K562 (cell line): Measurements from ENCODE around the gene CPVL. TPM values are rescaled to one million over a fixed set of nuclear protein-coding genes. Genes with fewer than 3 reads are reported as not detected.

Experiments used
- ATAC-seq: fragments of 200-7000 bp; cut with Tn5 transposase; 3 replicates; pipeline ENCODE4 v1.9.1; 2020; ENCODE audit warnings: moderate library complexity
- BruUV-seq: library from RNA; stranded (reverse); fragments of 400-500 nt; replicated peaks from 2 replicates; lab custom pipeline; 2021; lab: Mats Ljungman, UMichigan
- CTCF ChIA-PET: fragments of 300-600 bp; formaldehyde crosslinking; extraction: SDS; loops from one replicate; lab custom pipeline; 2021; ENCODE audit warnings: low intra/inter-chr PET ratio; lab: Yijun Ruan, JAX
- POLR2A ChIA-PET: fragments of 300-600, 350-650 bp; sonication (Branson Sonifier 250); formaldehyde crosslinking; extraction: SDS; loops from one replicate; lab custom pipeline; 2021; ENCODE audit warnings: antibody characterized with exemption, inconsistent platforms; lab: Yijun Ruan, JAX
- DNase-seq, 4 experiments: peaks; one replicate each; pipeline versions ENCODE4 v3.0.0 to v3.0.0-alpha.2; 2011 to 2018; ENCODE audit warnings: low spot score in 3 of 4, mixed read lengths in 3 of 4; ENCODE audit errors: extremely low read depth in 1 of 4
- FAIRE-seq: peaks from 2 replicates; lab custom pipeline; 2011; peaks lifted over from hg19 to GRCh38; lab: Jason Lieb, UNC
- H2AFZ ChIP-seq: 2 replicates; pipeline ENCODE4 v1.6.0; 2011; ENCODE audit warnings: low read depth, low read length, control low read depth, inconsistent platforms
- H3K27ac ChIP-seq: fragments of 200-600 bp; 3 replicates; pipeline ENCODE4 v1.8.0; 2011; ENCODE audit warnings: low read depth, mild to moderate bottlenecking, control low read depth, inconsistent platforms, low read length, moderate library complexity, mixed read lengths; ENCODE audit errors: extremely low read depth
- H3K27me3 ChIP-seq, 2 experiments: fragments of 300-600 bp in 1 of 2; 2 replicates in 1 of 2; 3 replicates in 1 of 2; pipeline versions ENCODE4 v1.6.0 to v1.8.0; 2011; ENCODE audit warnings: inconsistent platforms in 2 of 2, low read length in 2 of 2, mild to moderate bottlenecking in 1 of 2, mixed read lengths in 1 of 2, moderate library complexity in 1 of 2; ENCODE audit not compliant: control insufficient read depth in 2 of 2, insufficient read depth in 2 of 2
- H3K36me3 ChIP-seq: fragments of 300-600 bp; 3 replicates; pipeline ENCODE4 v1.8.0; 2011; ENCODE audit warnings: mild to moderate bottlenecking, low read length, inconsistent platforms; ENCODE audit not compliant: control insufficient read depth, insufficient read depth
- H3K4me1 ChIP-seq, 2 experiments: fragments of 200-600 bp in 1 of 2; replicated peaks in 1 of 2; 2 replicates in 1 of 2; 3 replicates in 1 of 2; pipeline versions ENCODE4 v1.5.1 to v1.8.0; 2011; ENCODE audit warnings: inconsistent platforms in 2 of 2, low read length in 2 of 2, mild to moderate bottlenecking in 1 of 2, mixed read lengths in 1 of 2, moderate library complexity in 1 of 2; ENCODE audit not compliant: control insufficient read depth in 2 of 2, insufficient read depth in 2 of 2
- H3K4me2 ChIP-seq: 2 replicates; pipeline ENCODE4 v1.6.1; 2011; ENCODE audit warnings: low read length, control low read depth, inconsistent platforms, mixed read lengths; ENCODE audit not compliant: insufficient read depth
- H3K4me3 ChIP-seq: fragments of 200-600 bp; sonication (generic), shearing (Covaris generic); 2 replicates; pipeline ENCODE4 v1.5.1; 2016; ENCODE audit warnings: control low read depth, inconsistent platforms
- H3K79me2 ChIP-seq: fragments of 200-600 bp; 3 replicates; pipeline ENCODE4 v1.8.0; 2011; ENCODE audit warnings: low read length, inconsistent platforms; ENCODE audit not compliant: control insufficient read depth, insufficient read depth
- H3K9ac ChIP-seq, 2 experiments: 2 replicates each; pipeline versions ENCODE4 v1.6.0 to v1.6.1; 2011; ENCODE audit warnings: low read depth in 2 of 2, low read length in 2 of 2, control low read depth in 1 of 2, inconsistent platforms in 1 of 2, mild to moderate bottlenecking in 1 of 2, mixed read lengths in 1 of 2; ENCODE audit not compliant: insufficient read depth in 1 of 2
- H3K9me1 ChIP-seq: one replicate; pipeline ENCODE4 v1.6.0; 2011; ENCODE audit warnings: inconsistent platforms, mild to moderate bottlenecking, low read length, moderate library complexity; ENCODE audit not compliant: control insufficient read depth, insufficient read depth
- H3K9me3 ChIP-seq: replicated peaks from 2 replicates; pipeline ENCODE4 v1.5.1; 2011; ENCODE audit warnings: low read depth, low read length, inconsistent platforms; ENCODE audit not compliant: control insufficient read depth, insufficient read depth
- H4K20me1 ChIP-seq: replicated peaks from 2 replicates; pipeline ENCODE4 v1.6.1; 2011; ENCODE audit warnings: low read length, inconsistent platforms, mixed read lengths; ENCODE audit not compliant: control insufficient read depth, insufficient read depth
- DDX20 ChIP-seq: fragments of 450-650 bp; IDR thresholded peaks from 2 replicates; pipeline ENCODE4 v1.6.1; 2016; ENCODE audit warnings: missing genetic modification characterization, low read depth, mild to moderate bottlenecking, missing compliant biosample characterization, moderate library complexity
- ELK3 ChIP-seq: fragments of 450-650 bp; formaldehyde crosslinking; IDR thresholded peaks from 2 replicates; pipeline ENCODE4 v1.4.0; 2020; ENCODE audit warnings: mild to moderate bottlenecking
- EP300 ChIP-seq: IDR thresholded peaks from 2 replicates; pipeline ENCODE4 v1.6.1; 2012; ENCODE audit warnings: low read length, improper control_type of control experiment
- MXI1 ChIP-seq: IDR thresholded peaks from 2 replicates; pipeline ENCODE4 v1.6.1; 2011; ENCODE audit warnings: low read depth, mild to moderate bottlenecking, improper control_type of control experiment, low read length
- NELFE ChIP-seq: IDR thresholded peaks from 2 replicates; pipeline ENCODE4 v1.6.1; 2011; ENCODE audit warnings: mild to moderate bottlenecking; ENCODE audit not compliant: insufficient read depth, insufficient read length
- RBM22 ChIP-seq: fragments of 200-400 bp; formaldehyde crosslinking; IDR thresholded peaks from 2 replicates; pipeline ENCODE4 v1.6.1; 2018; ENCODE audit warnings: low read length, low read depth; ENCODE audit not compliant: poor library complexity, severe bottlenecking
- SMAD1 ChIP-seq: fragments of 150-350 bp; IDR thresholded peaks from 2 replicates; pipeline ENCODE4 v1.6.1; 2014; ENCODE audit warnings: low read length, low read depth; ENCODE audit not compliant: partially characterized antibody
- ZNF407 ChIP-seq: fragments of 450-650 bp; IDR thresholded peaks from 2 replicates; pipeline ENCODE4 v1.6.1; 2016; ENCODE audit warnings: low read depth
- ZNF431 ChIP-seq: sonication (generic); formaldehyde crosslinking; IDR thresholded peaks from 2 replicates; pipeline ENCODE4 v1.8.0; 2022; ENCODE audit warnings: mild to moderate bottlenecking, missing genetic modification reagents
- WGBS: fragments of 100-300 bp; shearing (Covaris generic); methylation state at CpG from one replicate; pipeline ENCODE4 v1.1.6; 2016; ENCODE audit warnings: low coverage, mixed read lengths; ENCODE audit not compliant: insufficient coverage; ENCODE audit errors: missing lambda C conversion rate; 5-methylcytosine and 5-hydroxymethylcytosine counted together
- in situ Hi-C: fragments of 300-500 bp; cut with MboI; formaldehyde crosslinking; loops from 4 replicates; pipeline ENCODE4 v1.15.0; 2018; ENCODE audit warnings: inconsistent platforms, mixed read lengths
- intact Hi-C: fragments of 100-400 bp; cut with micrococcal nuclease; formaldehyde crosslinking; loops from 2 replicates; pipeline ENCODE4 v1.14.2; 2022
- polyA plus RNA-seq, 8 experiments: library from polyadenylated mRNA; depleted of rRNA in 4 of 8; stranded (reverse) in 5 of 8; unstranded in 3 of 8; fragments of >200 nt; fragmentation: Nextera tagmentation in 2 of 8; fragmentation: Illumina TruSeq in 1 of 8; extraction: Ambion mirVana in 2 of 8; extraction: Trizol in 1 of 8; gene quantifications; 2 replicates each; pipeline versions ENCODE4 v1.2.1 to v1.2.3, GENCODE V29; 2011 to 2014; ENCODE audit warnings: inconsistent platforms in 1 of 8, missing spikeins in 1 of 8
- total RNA-seq, 7 experiments: library from RNA; depleted of rRNA in 6 of 7; stranded (reverse); fragments of >200 nt in 6 of 7; fragmentation: Illumina TruSeq in 2 of 7; extraction: Trizol in 2 of 7; gene quantifications; 2 replicates each; pipeline versions ENCODE4 v1.2.1 to v1.2.3, GENCODE V29; 2011 to 2021; ENCODE audit warnings: low replicate concordance in 1 of 7
- TF ChIP-seq, protein P1 (sequence below): fragments of 250-450 bp; sonication (Bioruptor Pico); IDR thresholded peaks from 2 replicates; pipeline ENCODE4 v1.5.1; 2021; ENCODE audit warnings: mild to moderate bottlenecking
- TF ChIP-seq, protein P2 (sequence below): sonication (generic); formaldehyde crosslinking; IDR thresholded peaks from 2 replicates; pipeline ENCODE4 v1.8.1; 2023; ENCODE audit warnings: mild to moderate bottlenecking, missing genetic modification reagents

The CPVL gene
- total and polyA plus RNA-seq, 9 of the 15 experiments (the other 6 are each of a cell fraction or from before 2014, with no cell fraction given), result 0.89 to 2.4 (median 1.5) TPM

GRCh38 chr7:29106669-29106988, 39.7 kb downstream of the CPVL start:
- Histone ChIP-seq H3K9me3 (no peaks in the 10 kb centered on the region), H3K36me3 (no peaks in the 10 kb centered on the region), H4K20me1 (no peaks in the 10 kb centered on the region; the same call in 1 of the 2 replicates), H3K27me3 (no peaks in the 10 kb centered on the region), H3K4me1 (no peaks in the 10 kb centered on the region), H3K9ac (no peak overlapping the region), H3K4me2 (no peak overlapping the region), H3K79me2 (no peaks in the 10 kb centered on the region), H3K4me3 (no peak overlapping the region), H3K27ac (no peak overlapping the region), H3K9me1 (no peaks in the 10 kb centered on the region), H2AFZ (no peak overlapping the region)
- POLR2A ChIA-PET, result interaction anchor here (0.5 to 0.7 kb wide), 5 partner anchors 20 to 1781 kb away, joined by 3 to 4 read pairs (median 3); no protein-coding TSS in a partner anchor
- DNase-seq (no peak), FAIRE-seq (no peak), ATAC-seq (no peak)
- 14% methylated on average over 3 of the region's 3 CpGs for WGBS
- BruUV-seq, result no TSS peak
- intact Hi-C loops (loop anchor here (1.0 kb wide), 2 partner anchors 179 to 184 kb away; no protein-coding TSS in a partner anchor), in situ Hi-C loops (loop anchor here (10.0 kb wide), 1 partner anchor 298 kb away; no protein-coding TSS in a partner anchor)
- CTCF ChIA-PET, result interaction anchor here (0.6 to 1.7 kb wide), 4 partner anchors 180 to 228 kb away, joined by 3 to 11 read pairs (median 4); no protein-coding TSS in a partner anchor
- TF ChIP-seq ELK3 (CRISPR knock-in tag), result no peak
- TF ChIP-seq EP300, result no peak
- TF ChIP-seq ZNF407, result no peak
- TF ChIP-seq DDX20 (tag), result no peak
- no peak for TF ChIP-seq SMAD1
- no peak for TF ChIP-seq ZNF431
- no peak for TF ChIP-seq RBM22
- no peak for TF ChIP-seq MXI1
- TF ChIP-seq NELFE, result no peak
- TF ChIP-seq, protein P1, sequence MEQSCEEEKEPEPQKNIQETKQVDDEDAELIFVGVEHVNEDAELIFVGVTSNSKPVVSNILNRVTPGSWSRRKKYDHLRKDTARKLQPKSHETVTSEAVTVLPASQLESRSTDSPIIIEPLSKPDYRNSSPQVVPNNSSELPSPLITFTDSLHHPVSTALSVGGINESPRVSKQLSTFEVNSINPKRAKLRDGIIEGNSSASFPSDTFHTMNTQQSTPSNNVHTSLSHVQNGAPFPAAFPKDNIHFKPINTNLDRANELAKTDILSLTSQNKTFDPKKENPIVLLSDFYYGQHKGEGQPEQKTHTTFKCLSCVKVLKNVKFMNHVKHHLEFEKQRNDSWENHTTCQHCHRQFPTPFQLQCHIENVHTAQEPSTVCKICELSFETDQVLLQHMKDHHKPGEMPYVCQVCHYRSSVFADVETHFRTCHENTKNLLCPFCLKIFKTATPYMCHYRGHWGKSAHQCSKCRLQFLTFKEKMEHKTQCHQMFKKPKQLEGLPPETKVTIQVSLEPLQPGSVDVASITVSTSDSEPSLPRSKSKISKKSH, result no peak
- TF ChIP-seq, protein P2, sequence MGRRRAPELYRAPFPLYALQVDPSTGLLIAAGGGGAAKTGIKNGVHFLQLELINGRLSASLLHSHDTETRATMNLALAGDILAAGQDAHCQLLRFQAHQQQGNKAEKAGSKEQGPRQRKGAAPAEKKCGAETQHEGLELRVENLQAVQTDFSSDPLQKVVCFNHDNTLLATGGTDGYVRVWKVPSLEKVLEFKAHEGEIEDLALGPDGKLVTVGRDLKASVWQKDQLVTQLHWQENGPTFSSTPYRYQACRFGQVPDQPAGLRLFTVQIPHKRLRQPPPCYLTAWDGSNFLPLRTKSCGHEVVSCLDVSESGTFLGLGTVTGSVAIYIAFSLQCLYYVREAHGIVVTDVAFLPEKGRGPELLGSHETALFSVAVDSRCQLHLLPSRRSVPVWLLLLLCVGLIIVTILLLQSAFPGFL (CRISPR knock-in tag), result no peak
